SK-N-SH (cell line): ENCODE measurements around the gene CEP43. TPM values are rescaled to one million over a fixed set of nuclear protein-coding genes. Genes with fewer than 3 reads are reported as not detected.

Source experiments
- CTCF ChIA-PET: fragments of 300-600, 350-600 bp; formaldehyde crosslinking; extraction: SDS; loops from one replicate; lab custom pipeline; 2021; lab: Yijun Ruan, JAX
- POLR2A ChIA-PET: fragments of 350-600 bp; sonication (Branson Sonifier 250); formaldehyde crosslinking; extraction: SDS; loops from one replicate; lab custom pipeline; 2020; ENCODE audit warnings: antibody characterized with exemption, inconsistent platforms; lab: Yijun Ruan, JAX
- DNase-seq: peaks from one replicate; pipeline ENCODE4 v3.0.0; 2012
- H2AFZ ChIP-seq: fragments of 200-600 bp; sonication (generic); 2 replicates; pipeline ENCODE4 v1.8.1; 2016; ENCODE audit warnings: antibody characterized with exemption, mild to moderate bottlenecking, low read depth
- H3F3A ChIP-seq: fragments of 200-600 bp; sonication (generic); replicated peaks from 2 replicates; pipeline ENCODE3; 2016; ENCODE audit warnings: antibody characterized with exemption, mild to moderate bottlenecking; ENCODE audit not compliant: insufficient read depth
- H3K27ac ChIP-seq, 2 experiments: fragments of 200-500 bp in 1 of 2; fragments of 200-600 bp in 1 of 2; sonication (Bioruptor generic) in 1 of 2; sonication (generic), shearing (Covaris generic) in 1 of 2; 2 replicates each; pipeline versions ENCODE4 v1.5.1 to v1.6.1; 2014 to 2016; ENCODE audit warnings: low read depth in 2 of 2, inconsistent platforms in 1 of 2, low read length in 1 of 2, mild to moderate bottlenecking in 1 of 2, mixed read lengths in 1 of 2
- H3K27me3 ChIP-seq: fragments of 200-600 bp; sonication (generic), shearing (Covaris generic); 2 replicates; pipeline ENCODE4 v1.6.1; 2016; ENCODE audit warnings: mixed run types; ENCODE audit not compliant: insufficient read depth
- H3K36me3 ChIP-seq, 2 experiments: fragments of 200-500 bp in 1 of 2; fragments of 200-600 bp in 1 of 2; sonication (Bioruptor generic) in 1 of 2; sonication (generic) in 1 of 2; replicated peaks in 1 of 2; 2 replicates each; pipeline versions ENCODE3 to v1.5.1; 2014 to 2016; ENCODE audit warnings: low read length in 1 of 2, mild to moderate bottlenecking in 1 of 2; ENCODE audit not compliant: insufficient read depth in 2 of 2, control insufficient read depth in 1 of 2
- H3K4me1 ChIP-seq, 2 experiments: fragments of 200-500 bp in 1 of 2; fragments of 200-600 bp in 1 of 2; sonication (Bioruptor generic) in 1 of 2; sonication (generic), shearing (Covaris generic) in 1 of 2; 2 replicates each; pipeline versions ENCODE4 v1.5.1 to v1.6.1; 2014 to 2016; ENCODE audit warnings: low read depth in 1 of 2, low read length in 1 of 2, mixed run types in 1 of 2; ENCODE audit not compliant: insufficient read depth in 2 of 2, control insufficient read depth in 1 of 2
- H3K4me2 ChIP-seq: fragments of 200-600 bp; sonication (generic), shearing (Covaris generic); 2 replicates; pipeline ENCODE4 v1.6.1; 2017; ENCODE audit warnings: mixed run types
- H3K4me3 ChIP-seq, 2 experiments: fragments of 200-500 bp in 1 of 2; fragments of 200-600 bp in 1 of 2; sonication (Bioruptor generic) in 1 of 2; sonication (generic), shearing (Covaris generic) in 1 of 2; 2 replicates each; pipeline versions ENCODE4 v1.5.1 to v1.8.1; 2014 to 2016; ENCODE audit warnings: low read depth in 2 of 2, inconsistent platforms in 1 of 2, low read length in 1 of 2, mild to moderate bottlenecking in 1 of 2, mixed read lengths in 1 of 2, moderate library complexity in 1 of 2
- H3K79me2 ChIP-seq: fragments of 200-600 bp; sonication (generic); 2 replicates; pipeline ENCODE4 v1.8.1; 2017; ENCODE audit warnings: mild to moderate bottlenecking; ENCODE audit not compliant: insufficient read depth
- H3K9ac ChIP-seq: fragments of 200-600 bp; sonication (generic); 2 replicates; pipeline ENCODE4 v1.6.1; 2017; ENCODE audit warnings: mixed run types
- H3K9me2 ChIP-seq: fragments of 200-600 bp; sonication (generic); 2 replicates; pipeline ENCODE4 v1.6.1; 2017; ENCODE audit warnings: mixed run types
- H3K9me3 ChIP-seq: fragments of 200-600 bp; sonication (generic); 2 replicates; pipeline ENCODE4 v1.6.1; 2017; ENCODE audit warnings: mixed run types, mild to moderate bottlenecking, moderate library complexity
- H4K20me1 ChIP-seq: fragments of 200-600 bp; sonication (generic); 2 replicates; pipeline ENCODE4 v1.6.1; 2017; ENCODE audit warnings: mild to moderate bottlenecking, mixed run types; ENCODE audit not compliant: insufficient read depth
- CTCF ChIP-seq: fragments of 200-600 bp; sonication (generic); IDR thresholded peaks from 2 replicates; pipeline ENCODE4 v1.6.1; 2017; ENCODE audit warnings: antibody characterized with exemption, mild to moderate bottlenecking, moderate library complexity
- ELF1 ChIP-seq: IDR thresholded peaks from 2 replicates; pipeline ENCODE4 v1.4.0; 2012
- FOXM1 ChIP-seq: IDR thresholded peaks from 2 replicates; pipeline ENCODE4 v1.4.0; 2012; ENCODE audit warnings: low read depth, mild to moderate bottlenecking
- IRF3 ChIP-seq: fragments of 150-350 bp; IDR thresholded peaks from 2 replicates; pipeline ENCODE4 v1.6.1; 2016; ENCODE audit warnings: mild to moderate bottlenecking, low read depth, low read length
- JUND ChIP-seq: IDR thresholded peaks from 2 replicates; pipeline ENCODE4 v1.4.0; 2012
- MXI1 ChIP-seq: IDR thresholded peaks from 2 replicates; pipeline ENCODE4 v1.6.1; 2012; ENCODE audit warnings: mild to moderate bottlenecking, low read depth, low read length, improper control_type of control experiment
- NFIC ChIP-seq: IDR thresholded peaks from 2 replicates; pipeline ENCODE4 v1.4.0; 2012; ENCODE audit warnings: borderline replicate concordance
- POLR2AphosphoS5 ChIP-seq: IDR thresholded peaks from 2 replicates; pipeline ENCODE4 v1.6.1; 2012; ENCODE audit warnings: low read depth, low read length
- RXRA ChIP-seq: IDR thresholded peaks from 2 replicates; pipeline ENCODE4 v1.4.0; 2012; ENCODE audit warnings: low read depth, mild to moderate bottlenecking, borderline replicate concordance
- SIN3A ChIP-seq: IDR thresholded peaks from 2 replicates; pipeline ENCODE4 v1.6.1; 2012; ENCODE audit warnings: low read depth, mild to moderate bottlenecking, low read length, moderate library complexity, borderline replicate concordance
- SMC3 ChIP-seq: IDR thresholded peaks from 2 replicates; pipeline ENCODE4 v1.6.1; 2012; ENCODE audit warnings: low read depth, low read length, improper control_type of control experiment
- TAF1 ChIP-seq: IDR thresholded peaks from 2 replicates; pipeline ENCODE4 v1.6.1; 2012; ENCODE audit warnings: low read depth, mild to moderate bottlenecking, low read length, moderate library complexity, borderline replicate concordance
- TEAD4 ChIP-seq: IDR thresholded peaks from 2 replicates; pipeline ENCODE4 v1.4.0; 2012; ENCODE audit warnings: mild to moderate bottlenecking, borderline replicate concordance; ENCODE audit not compliant: insufficient read depth
- WGBS: methylation state at CpG from one replicate; pipeline ENCODE4 v1.1.6; 2017; ENCODE audit warnings: low lambda C conversion rate; 5-methylcytosine and 5-hydroxymethylcytosine counted together
- polyA plus RNA-seq, 3 experiments: library from polyadenylated mRNA; depleted of rRNA; stranded (reverse); fragments of >200 nt; gene quantifications; 2 replicates each; pipeline ENCODE4 v1.2.3, GENCODE V29; 2012

The CEP43 gene
- polyA plus RNA-seq, 1 of the 3 experiments (the other 2 are of a cell fraction), result 7.5 TPM

GRCh38 chr6:167005350-167006159 is 6.4 kb downstream of the CEP43 start:
- CTCF ChIA-PET, result interaction anchor here (0.8 to 1.6 kb wide), 6 partner anchors 16 to 320 kb away, joined by 3 to 6 read pairs (median 3); no protein-coding TSS in a partner anchor
- Histone ChIP-seq H3K9me2 (no peaks in the 10 kb centered on the region), H3K4me1 (peaks cover 14 to 17% of the 10 kb centered on the region in 2 experiments; a peak in 3 of 4 replicates), H3K27ac (peak overlapping the region in 1 of 2 experiments; percentile 7; a peak in 1 of 4 replicates), H4K20me1 (no peaks in the 10 kb centered on the region; the same call in 1 of the 2 replicates), H2AFZ (no peak overlapping the region), H3K9ac (no peak overlapping the region), H3K27me3 (no peaks in the 10 kb centered on the region), H3K9me3 (no peaks in the 10 kb centered on the region), H3F3A (peaks cover 13% of the 10 kb centered on the region), H3K36me3 (peaks cover 66 to 67% of the 10 kb centered on the region in 2 experiments), H3K4me2 (no peak overlapping the region), H3K4me3 (no peak overlapping the region), H3K79me2 (peaks cover 52% of the 10 kb centered on the region)
- 82% methylated on average over 12 of the region's 12 CpGs for WGBS
- POLR2A ChIA-PET, result interaction anchor here (0.5 to 1.0 kb wide), 2 partner anchors 11 to 693 kb away, joined by 3 to 5 read pairs; no protein-coding TSS in a partner anchor
- peak; percentile 59 for DNase-seq
- TF ChIP-seq NFIC (peak; percentile 40; the same call in 1 of the 2 replicates), SIN3A (no peak), FOXM1 (no peak), IRF3 (no peak), SMC3 (no peak), JUND (no peak)

- DNase-seq, result no peak
- CTCF ChIA-PET, result interaction anchor here (0.9 to 1.7 kb wide), 2 partner anchors 15 to 134 kb away, joined by 3 to 5 read pairs; no protein-coding TSS in a partner anchor
- Histone ChIP-seq H3K79me2 (peaks cover 35% of the 10 kb centered on the region), H3F3A (peaks cover 15% of the 10 kb centered on the region), H3K27me3 (no peaks in the 10 kb centered on the region), H4K20me1 (no peaks in the 10 kb centered on the region), H3K36me3 (peaks cover 74 to 76% of the 10 kb centered on the region in 2 experiments), H3K9ac (no peak overlapping the region), H3K27ac (no peak overlapping the region), H3K9me3 (no peaks in the 10 kb centered on the region), H3K4me2 (no peak overlapping the region), H3K4me1 (peaks cover 0 to 5% of the 10 kb centered on the region in 2 experiments; a peak in 2 of 4 replicates), H3K4me3 (no peak overlapping the region), H3K9me2 (no peaks in the 10 kb centered on the region), H2AFZ (no peak overlapping the region)
- WGBS, result 97% methylated on average over 4 of the region's 4 CpGs
- POLR2A ChIA-PET, result no interaction called here
- TF ChIP-seq POLR2AphosphoS5 (no peak), TEAD4 (no peak), RXRA (no peak), TAF1 (no peak), MXI1 (no peak), ELF1 (no peak), CTCF (no peak)
Measured at GRCh38 chr6:167007985-167008384, 8.8 kb downstream of the CEP43 start.
